ENCODE data around the gene IQCF5.
"Not testable (repeated sequence)": the region's sequence is repeated elsewhere in the genome, so short reads cannot be mapped to it uniquely, and the experiment has no call there.

GRCh38 chr3:51855411-51855810 is 20.0 kb downstream of the IQCF5 start:
- TF ChIP-seq CTCF (conservative IDR thresholded peaks at IDR 0.05; ENCODE audit: low read length); EZH2phosphoT487 (IDR thresholded peaks at IDR 0.05; ENCODE audit: borderline replicate concordance, low read depth, low read length): not testable (repeated sequence)

Measured in OCI-LY7 (cell line).